ENCODE measurements around the gene WDR75.

Gene WDR75

DNA sequence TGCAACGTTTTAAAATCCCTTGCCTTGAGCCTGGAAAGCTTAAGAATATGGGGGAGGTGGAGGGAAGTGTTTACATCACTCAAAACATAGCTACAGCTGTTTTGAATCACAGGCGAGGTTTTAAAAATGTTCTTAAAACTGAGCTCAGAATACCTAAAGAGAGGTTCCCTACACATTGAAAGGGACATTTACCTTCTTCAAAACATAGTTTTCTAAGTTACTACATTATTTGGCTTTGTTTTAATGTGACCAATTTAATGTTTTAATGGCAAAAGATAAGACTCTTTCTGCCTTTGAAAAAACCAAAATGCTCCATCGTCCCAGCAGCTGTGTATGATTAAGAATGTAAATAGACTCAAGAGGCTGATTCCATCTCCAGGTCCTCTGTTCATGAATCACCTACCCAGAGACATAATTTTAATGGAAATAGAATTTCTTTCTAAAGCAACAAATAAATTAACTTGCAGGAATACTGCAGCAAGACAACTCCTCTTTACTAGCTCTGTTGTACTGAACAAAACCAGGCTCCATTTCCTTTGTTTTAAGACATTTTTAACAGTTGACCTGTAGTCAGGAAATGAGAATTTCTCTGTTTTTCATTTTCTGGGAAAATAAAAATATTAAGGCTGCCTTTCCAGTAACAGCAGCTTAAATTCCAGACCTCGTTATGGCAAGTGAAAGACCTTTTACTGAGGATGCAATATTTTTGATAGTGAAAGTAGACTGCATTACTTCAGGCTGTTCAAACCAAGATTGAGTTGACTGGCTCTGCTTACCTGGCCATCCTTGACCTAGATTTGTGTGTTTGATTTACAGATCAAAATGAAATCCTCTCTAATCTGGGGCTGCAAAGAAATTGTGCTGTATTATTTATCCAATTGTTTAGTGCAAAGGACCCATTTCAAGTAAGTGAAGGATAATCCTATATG, 33.7 kb upstream of the WDR75 start:
- no peak for DNase-seq (ENCODE audit: extremely low spot score)
- ChIA-PET POLR2A (no interaction called here), CTCF (no interaction called here)
- no peak for TF ChIP-seq FOXM1 (IDR thresholded peaks at IDR 0.05; ENCODE audit: borderline replicate concordance)
- TF ChIP-seq SUZ12 (IDR thresholded peaks at IDR 0.05), result no peak
- TF ChIP-seq, protein P1, sequence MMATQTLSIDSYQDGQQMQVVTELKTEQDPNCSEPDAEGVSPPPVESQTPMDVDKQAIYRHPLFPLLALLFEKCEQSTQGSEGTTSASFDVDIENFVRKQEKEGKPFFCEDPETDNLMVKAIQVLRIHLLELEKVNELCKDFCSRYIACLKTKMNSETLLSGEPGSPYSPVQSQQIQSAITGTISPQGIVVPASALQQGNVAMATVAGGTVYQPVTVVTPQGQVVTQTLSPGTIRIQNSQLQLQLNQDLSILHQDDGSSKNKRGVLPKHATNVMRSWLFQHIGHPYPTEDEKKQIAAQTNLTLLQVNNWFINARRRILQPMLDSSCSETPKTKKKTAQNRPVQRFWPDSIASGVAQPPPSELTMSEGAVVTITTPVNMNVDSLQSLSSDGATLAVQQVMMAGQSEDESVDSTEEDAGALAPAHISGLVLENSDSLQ (IDR thresholded peaks at IDR 0.05), result no peak
- TF ChIP-seq FOXK2 (IDR thresholded peaks at IDR 0.05), result no peak
- no peak for TF ChIP-seq ELF4 (IDR thresholded peaks at IDR 0.05)

DNA sequence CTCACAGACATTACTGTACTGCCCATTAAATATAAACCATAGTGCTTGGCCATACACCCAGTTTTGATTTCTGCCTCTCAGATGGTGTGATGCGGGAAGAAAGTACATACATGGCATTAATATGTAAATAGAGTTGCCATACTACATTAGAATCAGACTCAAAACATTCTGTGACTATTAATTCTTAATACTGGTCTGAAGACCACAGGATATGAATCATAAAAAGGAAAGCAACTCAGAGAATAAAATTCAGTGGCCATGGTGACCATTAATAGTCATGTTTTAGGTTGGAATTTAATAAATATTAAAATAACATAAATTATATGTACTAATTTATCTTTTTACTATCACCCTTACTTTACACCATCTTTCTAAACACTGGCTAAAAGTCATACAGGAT, 33.0 kb upstream of the WDR75 start:
- ChIA-PET POLR2A (no interaction called here), CTCF (no interaction called here)
- DNase-seq (ENCODE audit: extremely low spot score), result no peak
- no peak for TF ChIP-seq BHLHE40 (IDR thresholded peaks at IDR 0.05; ENCODE audit: borderline replicate concordance)
- TF ChIP-seq L3MBTL2 (conservative IDR thresholded peaks at IDR 0.05), result no peak
- TF ChIP-seq ELF4 (IDR thresholded peaks at IDR 0.05), result no peak
- no peak for TF ChIP-seq LEF1 (IDR thresholded peaks at IDR 0.05; ENCODE audit: borderline replicate concordance)
- no peak for TF ChIP-seq SUZ12 (IDR thresholded peaks at IDR 0.05)
- TF ChIP-seq CTBP1 (IDR thresholded peaks at IDR 0.05; ENCODE audit: borderline replicate concordance), result no peak
- TF ChIP-seq ARNT (IDR thresholded peaks at IDR 0.05), result no peak
- no peak for TF ChIP-seq NFRKB (IDR thresholded peaks at IDR 0.05)
- TF ChIP-seq HDGF (IDR thresholded peaks at IDR 0.05; ENCODE audit: borderline replicate concordance), result no peak
- TF ChIP-seq FOXA1 (IDR thresholded peaks at IDR 0.05), result no peak
- no peak for TF ChIP-seq ZNF384 (IDR thresholded peaks at IDR 0.05)
- TF ChIP-seq SP1 (IDR thresholded peaks at IDR 0.05), result no peak
- no peak for TF ChIP-seq TARDBP (IDR thresholded peaks at IDR 0.05)
- no peak for TF ChIP-seq FOXK2 (IDR thresholded peaks at IDR 0.05)
- TF ChIP-seq FOXM1 (IDR thresholded peaks at IDR 0.05; ENCODE audit: borderline replicate concordance), result no peak
- TF ChIP-seq, protein P1 (IDR thresholded peaks at IDR 0.05), result no peak

DNA sequence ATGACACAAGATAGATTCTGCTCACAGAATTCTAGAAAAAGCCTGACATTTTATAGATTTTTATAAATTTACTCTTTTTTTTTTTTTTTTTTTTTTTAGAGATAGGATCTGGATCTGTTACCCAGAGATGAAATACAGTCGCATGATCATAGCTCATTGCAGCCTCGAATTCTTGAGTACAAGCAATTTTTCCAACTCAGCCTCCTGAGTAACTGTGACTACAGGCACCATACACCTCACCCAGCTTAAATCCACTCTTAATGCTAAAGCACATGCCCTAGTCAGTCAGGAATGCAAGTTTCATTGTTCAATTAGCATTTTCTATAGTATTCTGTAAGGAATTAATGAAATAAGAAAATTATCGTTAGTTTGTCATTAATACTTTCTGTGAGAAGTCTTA, 32.1 kb upstream of the WDR75 start:
- TF ChIP-seq CTBP1 (IDR thresholded peaks at IDR 0.05; ENCODE audit: borderline replicate concordance), result no peak
- no peak for TF ChIP-seq L3MBTL2 (conservative IDR thresholded peaks at IDR 0.05)
- TF ChIP-seq TARDBP (IDR thresholded peaks at IDR 0.05), result no peak
- no peak for TF ChIP-seq ZNF384 (IDR thresholded peaks at IDR 0.05)
- TF ChIP-seq FOXK2 (IDR thresholded peaks at IDR 0.05), result no peak
- no peak for TF ChIP-seq SUZ12 (IDR thresholded peaks at IDR 0.05)
- no peak for TF ChIP-seq HDGF (IDR thresholded peaks at IDR 0.05; ENCODE audit: borderline replicate concordance)
- no peak for TF ChIP-seq NFRKB (IDR thresholded peaks at IDR 0.05)
- no peak for TF ChIP-seq ARNT (IDR thresholded peaks at IDR 0.05)
- no peak for TF ChIP-seq FOXM1 (IDR thresholded peaks at IDR 0.05; ENCODE audit: borderline replicate concordance)
- TF ChIP-seq BHLHE40 (IDR thresholded peaks at IDR 0.05; ENCODE audit: borderline replicate concordance), result no peak
- TF ChIP-seq ELF4 (IDR thresholded peaks at IDR 0.05), result no peak
- TF ChIP-seq FOXA1 (IDR thresholded peaks at IDR 0.05), result no peak
- TF ChIP-seq SP1 (IDR thresholded peaks at IDR 0.05), result no peak
- TF ChIP-seq, protein P1 (IDR thresholded peaks at IDR 0.05), result no peak
- ChIA-PET POLR2A (no interaction called here), CTCF (interaction anchor here (0.9 kb wide), 1 partner anchor 315 kb away, joined by 3 read pairs; no protein-coding TSS in a partner anchor)
- no peak for DNase-seq (ENCODE audit: extremely low spot score)

DNA sequence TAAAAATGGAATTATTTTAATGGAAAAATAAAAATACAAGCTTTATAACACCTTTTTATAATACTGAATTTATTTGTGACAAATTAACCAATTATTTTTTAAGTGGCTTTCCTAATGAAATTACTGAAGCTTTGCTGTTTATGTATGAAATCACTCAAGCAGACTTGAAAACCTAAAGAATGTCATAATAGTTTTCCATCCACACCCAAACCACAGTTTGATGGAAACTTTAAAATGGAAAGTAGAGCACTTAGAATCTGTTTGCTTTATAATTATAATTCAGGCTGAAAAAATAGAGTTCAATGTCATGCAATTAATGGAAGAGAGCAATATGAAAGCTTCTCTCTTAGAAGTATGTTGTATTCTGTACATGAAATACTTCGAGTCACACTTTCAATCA, 31.6 kb upstream of the WDR75 start:
- ChIA-PET POLR2A (no interaction called here), CTCF (interaction anchor here (0.9 kb wide), 1 partner anchor 316 kb away, joined by 3 read pairs; no protein-coding TSS in a partner anchor)
- no peak for DNase-seq (ENCODE audit: extremely low spot score)
- no peak for TF ChIP-seq TARDBP (IDR thresholded peaks at IDR 0.05)
- TF ChIP-seq FOXA1 (IDR thresholded peaks at IDR 0.05), result no peak
- no peak for TF ChIP-seq CTBP1 (IDR thresholded peaks at IDR 0.05; ENCODE audit: borderline replicate concordance)

DNA sequence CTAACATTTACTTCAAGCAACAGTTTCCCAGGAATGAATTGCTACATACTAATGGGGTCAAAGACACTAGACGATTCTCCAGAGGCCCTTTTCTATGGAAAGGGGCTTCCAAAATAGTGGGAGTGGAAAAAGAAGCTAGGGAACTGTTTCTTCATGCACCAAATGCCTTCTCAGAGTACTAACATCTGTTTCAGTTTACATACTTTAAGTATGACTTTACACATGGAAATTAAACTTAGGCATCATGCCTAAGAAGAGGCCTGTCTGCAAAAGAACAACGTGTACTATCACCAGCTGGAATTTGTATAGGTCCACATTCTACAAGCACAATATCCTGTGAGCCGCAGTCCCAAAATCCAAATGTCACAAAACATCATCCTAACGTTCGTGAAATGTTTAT, 29.4 kb upstream of the WDR75 start:
- POLR2A ChIA-PET, result no interaction called here
- CTCF ChIA-PET, result interaction anchor here (0.5 to 0.8 kb wide), 2 partner anchors 626 to 1906 kb away, joined by 3 read pairs; no protein-coding TSS in a partner anchor
- no peak for TF ChIP-seq FOXA1 (IDR thresholded peaks at IDR 0.05)
- no peak for TF ChIP-seq SP1 (IDR thresholded peaks at IDR 0.05)
- TF ChIP-seq, protein P1 (IDR thresholded peaks at IDR 0.05), result no peak
- TF ChIP-seq TARDBP (IDR thresholded peaks at IDR 0.05), result no peak
- no peak for TF ChIP-seq NFRKB (IDR thresholded peaks at IDR 0.05)
- no peak for TF ChIP-seq BHLHE40 (IDR thresholded peaks at IDR 0.05; ENCODE audit: borderline replicate concordance)
- TF ChIP-seq ELF4 (IDR thresholded peaks at IDR 0.05), result no peak
- TF ChIP-seq FOXM1 (IDR thresholded peaks at IDR 0.05; ENCODE audit: borderline replicate concordance), result no peak
- DNase-seq (ENCODE audit: extremely low spot score), result no peak

All from HEK293T (cell line).